Neural cell (in vitro differentiated cells): ENCODE results near the gene POU2F2.

Source experiments
- CTCF ChIP-seq: fragments of 450-650 bp; IDR thresholded peaks from 2 replicates; pipeline ENCODE4 v1.5.1; 2014; ENCODE audit warnings: antibody characterized with exemption, mild to moderate bottlenecking, moderate library complexity; ENCODE audit not compliant: poor library complexity, severe bottlenecking
- EP300 ChIP-seq: fragments of 450-650 bp; conservative IDR thresholded peaks from 2 replicates; pipeline ENCODE4 v1.6.1; 2014; ENCODE audit warnings: antibody characterized with exemption, mild to moderate bottlenecking, moderate library complexity; ENCODE audit not compliant: poor library complexity, severe bottlenecking
- EZH2 ChIP-seq: fragments of 200-600, 300-800 bp; shearing (Covaris generic), sonication (generic); IDR thresholded peaks from 2 replicates; pipeline ENCODE4 v1.6.1; 2014; ENCODE audit warnings: antibody characterized with exemption, low read length, borderline replicate concordance, mild to moderate bottlenecking; ENCODE audit not compliant: insufficient read depth, poor library complexity, severe bottlenecking
- MXI1 ChIP-seq: fragments of 450-650 bp; conservative IDR thresholded peaks from 2 replicates; pipeline ENCODE4 v1.6.1; 2014; ENCODE audit warnings: antibody characterized with exemption, mild to moderate bottlenecking; ENCODE audit not compliant: poor library complexity, severe bottlenecking
- POLR2AphosphoS5 ChIP-seq: IDR thresholded peaks from 2 replicates; pipeline ENCODE4 v1.6.1; 2012
- RAD21 ChIP-seq: fragments of 450-650 bp; conservative IDR thresholded peaks from 2 replicates; pipeline ENCODE4 v1.6.1; 2014; ENCODE audit warnings: antibody characterized with exemption, mild to moderate bottlenecking, moderate library complexity
- SMC3 ChIP-seq: fragments of 450-650 bp; conservative IDR thresholded peaks from 2 replicates; pipeline ENCODE4 v1.6.1; 2014; ENCODE audit warnings: antibody characterized with exemption, mild to moderate bottlenecking, moderate library complexity; ENCODE audit not compliant: poor library complexity
- TAF1 ChIP-seq: IDR thresholded peaks from 2 replicates; pipeline ENCODE4 v1.6.1; 2012; ENCODE audit warnings: low read depth
- TF ChIP-seq, protein P1 (sequence below): IDR thresholded peaks from 2 replicates; pipeline ENCODE4 v1.6.1; 2012; ENCODE audit warnings: borderline replicate concordance

DNA sequence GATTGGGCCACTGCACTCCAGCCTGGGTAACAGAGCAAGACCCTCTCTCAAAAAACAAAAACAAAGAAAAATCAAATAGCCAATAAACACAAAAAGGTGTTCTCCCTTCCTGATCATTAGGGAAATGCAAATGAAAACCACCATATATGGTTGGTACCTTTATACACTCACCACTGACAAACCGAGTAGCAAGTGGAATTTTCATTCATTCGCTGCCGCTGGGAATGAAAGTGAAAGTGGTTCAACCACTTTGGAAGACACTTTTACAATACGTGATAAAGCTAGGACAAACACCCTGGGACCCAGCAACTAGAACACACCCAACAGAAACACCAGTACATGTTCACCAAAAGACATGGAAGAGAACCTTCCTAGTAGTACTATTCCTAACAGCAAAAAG is 83.3 kb downstream of the POU2F2 start:
- TF ChIP-seq CTCF (no peak), EZH2 (no peak), RAD21 (no peak), EP300 (no peak), POLR2AphosphoS5 (no peak), MXI1 (no peak), TAF1 (no peak), SMC3 (no peak)
- TF ChIP-seq, protein P1, sequence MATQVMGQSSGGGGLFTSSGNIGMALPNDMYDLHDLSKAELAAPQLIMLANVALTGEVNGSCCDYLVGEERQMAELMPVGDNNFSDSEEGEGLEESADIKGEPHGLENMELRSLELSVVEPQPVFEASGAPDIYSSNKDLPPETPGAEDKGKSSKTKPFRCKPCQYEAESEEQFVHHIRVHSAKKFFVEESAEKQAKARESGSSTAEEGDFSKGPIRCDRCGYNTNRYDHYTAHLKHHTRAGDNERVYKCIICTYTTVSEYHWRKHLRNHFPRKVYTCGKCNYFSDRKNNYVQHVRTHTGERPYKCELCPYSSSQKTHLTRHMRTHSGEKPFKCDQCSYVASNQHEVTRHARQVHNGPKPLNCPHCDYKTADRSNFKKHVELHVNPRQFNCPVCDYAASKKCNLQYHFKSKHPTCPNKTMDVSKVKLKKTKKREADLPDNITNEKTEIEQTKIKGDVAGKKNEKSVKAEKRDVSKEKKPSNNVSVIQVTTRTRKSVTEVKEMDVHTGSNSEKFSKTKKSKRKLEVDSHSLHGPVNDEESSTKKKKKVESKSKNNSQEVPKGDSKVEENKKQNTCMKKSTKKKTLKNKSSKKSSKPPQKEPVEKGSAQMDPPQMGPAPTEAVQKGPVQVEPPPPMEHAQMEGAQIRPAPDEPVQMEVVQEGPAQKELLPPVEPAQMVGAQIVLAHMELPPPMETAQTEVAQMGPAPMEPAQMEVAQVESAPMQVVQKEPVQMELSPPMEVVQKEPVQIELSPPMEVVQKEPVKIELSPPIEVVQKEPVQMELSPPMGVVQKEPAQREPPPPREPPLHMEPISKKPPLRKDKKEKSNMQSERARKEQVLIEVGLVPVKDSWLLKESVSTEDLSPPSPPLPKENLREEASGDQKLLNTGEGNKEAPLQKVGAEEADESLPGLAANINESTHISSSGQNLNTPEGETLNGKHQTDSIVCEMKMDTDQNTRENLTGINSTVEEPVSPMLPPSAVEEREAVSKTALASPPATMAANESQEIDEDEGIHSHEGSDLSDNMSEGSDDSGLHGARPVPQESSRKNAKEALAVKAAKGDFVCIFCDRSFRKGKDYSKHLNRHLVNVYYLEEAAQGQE: no peak
